ENCODE data around the gene AKAP6.

DNA sequence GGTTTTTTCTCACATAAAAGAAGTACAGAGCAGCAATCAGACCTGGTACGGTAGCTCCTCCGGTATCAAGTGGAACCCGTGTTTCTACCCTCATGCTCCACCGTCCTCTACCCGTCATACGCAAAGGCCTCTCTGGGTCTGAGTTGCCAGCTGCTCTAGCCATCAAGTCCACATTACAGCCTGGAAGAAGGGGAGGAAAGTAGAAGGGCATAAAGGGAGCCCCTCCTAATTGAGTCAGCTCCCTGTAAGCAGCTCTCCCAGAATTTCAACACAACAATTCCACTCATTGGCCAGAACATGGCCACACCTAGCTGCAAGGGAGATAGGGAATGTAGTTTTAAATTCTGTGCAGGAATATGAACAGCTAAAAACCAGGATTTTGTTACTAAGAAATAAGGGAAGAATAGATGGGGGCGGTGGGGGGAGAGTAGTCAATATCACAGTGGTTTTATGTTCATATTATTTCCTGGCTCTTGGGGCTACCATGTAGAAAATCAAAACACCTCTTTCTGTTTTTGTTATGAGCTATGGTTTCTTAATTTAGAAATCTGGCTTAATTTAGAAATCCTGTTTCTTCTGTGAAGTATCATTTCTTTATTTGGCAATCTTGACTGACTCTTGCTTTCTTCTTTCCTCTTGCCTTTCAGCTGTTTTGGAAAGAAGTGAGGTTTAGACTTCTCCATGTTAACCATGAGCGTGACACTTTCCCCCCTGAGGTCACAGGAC is 103.9 kb downstream of the AKAP6 start:
- TF ChIP-seq, protein P1, sequence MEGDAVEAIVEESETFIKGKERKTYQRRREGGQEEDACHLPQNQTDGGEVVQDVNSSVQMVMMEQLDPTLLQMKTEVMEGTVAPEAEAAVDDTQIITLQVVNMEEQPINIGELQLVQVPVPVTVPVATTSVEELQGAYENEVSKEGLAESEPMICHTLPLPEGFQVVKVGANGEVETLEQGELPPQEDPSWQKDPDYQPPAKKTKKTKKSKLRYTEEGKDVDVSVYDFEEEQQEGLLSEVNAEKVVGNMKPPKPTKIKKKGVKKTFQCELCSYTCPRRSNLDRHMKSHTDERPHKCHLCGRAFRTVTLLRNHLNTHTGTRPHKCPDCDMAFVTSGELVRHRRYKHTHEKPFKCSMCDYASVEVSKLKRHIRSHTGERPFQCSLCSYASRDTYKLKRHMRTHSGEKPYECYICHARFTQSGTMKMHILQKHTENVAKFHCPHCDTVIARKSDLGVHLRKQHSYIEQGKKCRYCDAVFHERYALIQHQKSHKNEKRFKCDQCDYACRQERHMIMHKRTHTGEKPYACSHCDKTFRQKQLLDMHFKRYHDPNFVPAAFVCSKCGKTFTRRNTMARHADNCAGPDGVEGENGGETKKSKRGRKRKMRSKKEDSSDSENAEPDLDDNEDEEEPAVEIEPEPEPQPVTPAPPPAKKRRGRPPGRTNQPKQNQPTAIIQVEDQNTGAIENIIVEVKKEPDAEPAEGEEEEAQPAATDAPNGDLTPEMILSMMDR (IDR thresholded peaks at IDR 0.05 in 2 of 3, conservative IDR thresholded peaks at IDR 0.05 in 1 of 3; ENCODE audit: borderline replicate concordance in 1 of 3, insufficient read depth in 1 of 3, low read depth in 2 of 3, low read length in 2 of 3): no peak
- TF ChIP-seq POLR2AphosphoS5 (IDR thresholded peaks at IDR 0.05; ENCODE audit: low read depth, low read length): no peak
- no peak for TF ChIP-seq EGR1 (IDR thresholded peaks at IDR 0.05; ENCODE audit: low read depth)
- TF ChIP-seq EZH2 (IDR thresholded peaks at IDR 0.05): no peak
- TF ChIP-seq YY1 (IDR thresholded peaks at IDR 0.05; ENCODE audit: extremely low read depth, insufficient replicate concordance, low read depth, low read length): no peak
- TF ChIP-seq SIN3A (IDR thresholded peaks at IDR 0.05; ENCODE audit: low read depth): no peak
- TF ChIP-seq POLR2A (IDR thresholded peaks at IDR 0.05; ENCODE audit: borderline replicate concordance, extremely low read depth, insufficient read depth, insufficient read length): no peak
- TF ChIP-seq, protein P2, sequence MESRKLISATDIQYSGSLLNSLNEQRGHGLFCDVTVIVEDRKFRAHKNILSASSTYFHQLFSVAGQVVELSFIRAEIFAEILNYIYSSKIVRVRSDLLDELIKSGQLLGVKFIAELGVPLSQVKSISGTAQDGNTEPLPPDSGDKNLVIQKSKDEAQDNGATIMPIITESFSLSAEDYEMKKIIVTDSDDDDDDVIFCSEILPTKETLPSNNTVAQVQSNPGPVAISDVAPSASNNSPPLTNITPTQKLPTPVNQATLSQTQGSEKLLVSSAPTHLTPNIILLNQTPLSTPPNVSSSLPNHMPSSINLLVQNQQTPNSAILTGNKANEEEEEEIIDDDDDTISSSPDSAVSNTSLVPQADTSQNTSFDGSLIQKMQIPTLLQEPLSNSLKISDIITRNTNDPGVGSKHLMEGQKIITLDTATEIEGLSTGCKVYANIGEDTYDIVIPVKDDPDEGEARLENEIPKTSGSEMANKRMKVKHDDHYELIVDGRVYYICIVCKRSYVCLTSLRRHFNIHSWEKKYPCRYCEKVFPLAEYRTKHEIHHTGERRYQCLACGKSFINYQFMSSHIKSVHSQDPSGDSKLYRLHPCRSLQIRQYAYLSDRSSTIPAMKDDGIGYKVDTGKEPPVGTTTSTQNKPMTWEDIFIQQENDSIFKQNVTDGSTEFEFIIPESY (IDR thresholded peaks at IDR 0.05; ENCODE audit: extremely low read depth, insufficient replicate concordance, low read length): no peak
